Measurements from ENCODE around the gene RORC.

The RORC gene

DNA sequence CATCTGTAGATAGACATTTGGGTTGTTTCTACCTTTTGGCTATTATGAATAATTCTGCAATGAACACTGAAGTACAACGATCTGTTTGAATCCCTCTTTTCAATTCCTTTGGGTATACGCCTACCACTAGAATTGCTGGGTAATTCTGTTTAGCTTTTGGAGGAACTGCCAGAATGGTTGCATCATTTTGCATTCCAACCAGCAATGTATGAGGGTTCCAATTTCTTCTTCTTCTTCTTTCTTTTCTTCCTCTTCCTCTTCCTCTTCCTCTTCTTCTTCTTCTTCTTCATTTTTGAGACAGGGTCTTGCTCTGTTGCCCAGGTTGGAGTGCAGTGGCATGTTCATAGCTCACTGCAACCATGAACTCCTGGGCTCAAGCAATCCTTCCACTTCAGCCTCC lies 35.7 kb upstream of the RORC start:
- peaks cover 4% of the 10 kb centered on the region for H3K27me3 Mint-ChIP-seq (ENCODE audit: low read depth)
- H3K36me3 Mint-ChIP-seq (ENCODE audit: low read depth) = no peaks in the 10 kb centered on the region
- H3K9me3 Mint-ChIP-seq = no peaks in the 10 kb centered on the region
- H3K4me1 Mint-ChIP-seq = peaks cover 6% of the 10 kb centered on the region
- H3K4me3 Mint-ChIP-seq = no peak overlapping the region
- TF ChIP-seq, protein P1, sequence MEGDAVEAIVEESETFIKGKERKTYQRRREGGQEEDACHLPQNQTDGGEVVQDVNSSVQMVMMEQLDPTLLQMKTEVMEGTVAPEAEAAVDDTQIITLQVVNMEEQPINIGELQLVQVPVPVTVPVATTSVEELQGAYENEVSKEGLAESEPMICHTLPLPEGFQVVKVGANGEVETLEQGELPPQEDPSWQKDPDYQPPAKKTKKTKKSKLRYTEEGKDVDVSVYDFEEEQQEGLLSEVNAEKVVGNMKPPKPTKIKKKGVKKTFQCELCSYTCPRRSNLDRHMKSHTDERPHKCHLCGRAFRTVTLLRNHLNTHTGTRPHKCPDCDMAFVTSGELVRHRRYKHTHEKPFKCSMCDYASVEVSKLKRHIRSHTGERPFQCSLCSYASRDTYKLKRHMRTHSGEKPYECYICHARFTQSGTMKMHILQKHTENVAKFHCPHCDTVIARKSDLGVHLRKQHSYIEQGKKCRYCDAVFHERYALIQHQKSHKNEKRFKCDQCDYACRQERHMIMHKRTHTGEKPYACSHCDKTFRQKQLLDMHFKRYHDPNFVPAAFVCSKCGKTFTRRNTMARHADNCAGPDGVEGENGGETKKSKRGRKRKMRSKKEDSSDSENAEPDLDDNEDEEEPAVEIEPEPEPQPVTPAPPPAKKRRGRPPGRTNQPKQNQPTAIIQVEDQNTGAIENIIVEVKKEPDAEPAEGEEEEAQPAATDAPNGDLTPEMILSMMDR (IDR thresholded peaks at IDR 0.05; ENCODE audit: unreplicated experiment in 3 of 3) = no peak
- no peak overlapping the region for H3K27ac Mint-ChIP-seq

DNA sequence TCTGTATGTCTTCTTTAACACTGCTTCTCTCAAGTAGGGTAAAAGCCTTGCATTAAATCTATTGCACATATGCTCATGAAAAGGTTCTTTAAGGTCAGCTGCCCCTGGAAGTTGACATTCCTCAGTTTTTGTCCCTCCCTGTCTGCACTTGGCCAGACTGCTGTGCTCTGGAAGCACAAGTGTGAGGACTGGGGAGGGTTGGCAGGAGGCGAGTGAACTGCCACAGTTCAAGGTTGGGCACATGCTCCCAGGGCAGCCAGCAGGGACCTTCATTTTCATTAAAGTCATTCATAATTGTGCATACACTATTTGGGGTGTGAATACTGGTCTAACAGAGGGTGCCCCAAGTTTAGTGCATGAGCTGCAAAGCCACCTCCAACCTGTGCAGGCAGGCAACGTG lies 32.8 kb upstream of the RORC start:
- H3K27me3 Mint-ChIP-seq (ENCODE audit: low read depth) = peaks cover 14% of the 10 kb centered on the region
- TF ChIP-seq, protein P1 (IDR thresholded peaks at IDR 0.05; ENCODE audit: unreplicated experiment in 3 of 3) = no peak
- peaks cover 6% of the 10 kb centered on the region for H3K4me1 Mint-ChIP-seq
- H3K4me3 Mint-ChIP-seq = no peak overlapping the region
- H3K9me3 Mint-ChIP-seq = no peaks in the 10 kb centered on the region
- no peaks in the 10 kb centered on the region for H3K36me3 Mint-ChIP-seq (ENCODE audit: low read depth)
- H3K27ac Mint-ChIP-seq = no peak overlapping the region

DNA sequence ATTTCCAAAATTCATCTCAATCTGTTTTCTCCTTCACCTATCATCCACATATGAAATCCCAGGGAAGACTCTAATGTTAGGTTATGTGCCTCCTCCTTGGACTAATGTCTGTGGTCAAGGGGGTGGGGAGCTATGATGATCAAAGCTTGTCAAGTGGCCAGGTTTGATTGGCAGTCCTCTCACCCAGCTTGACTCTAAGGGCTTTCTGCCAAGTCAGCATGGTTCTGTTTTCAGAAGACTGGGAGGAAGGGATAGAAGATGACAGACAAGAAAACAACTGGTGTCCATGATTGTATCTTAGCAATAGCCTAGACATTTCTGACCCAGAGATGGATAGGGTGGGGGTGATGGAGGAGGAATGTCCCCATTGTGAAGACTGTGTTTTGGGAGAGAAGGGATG lies 31.0 kb upstream of the RORC start:
- no peak overlapping the region for H3K27ac Mint-ChIP-seq
- H3K4me3 Mint-ChIP-seq = no peak overlapping the region
- H3K36me3 Mint-ChIP-seq (ENCODE audit: low read depth) = no peaks in the 10 kb centered on the region
- peaks cover 15% of the 10 kb centered on the region for H3K27me3 Mint-ChIP-seq (ENCODE audit: low read depth)
- H3K9me3 Mint-ChIP-seq = no peaks in the 10 kb centered on the region
- TF ChIP-seq, protein P1 (IDR thresholded peaks at IDR 0.05; ENCODE audit: unreplicated experiment in 3 of 3) = no peak
- H3K4me1 Mint-ChIP-seq = no peaks in the 10 kb centered on the region

DNA sequence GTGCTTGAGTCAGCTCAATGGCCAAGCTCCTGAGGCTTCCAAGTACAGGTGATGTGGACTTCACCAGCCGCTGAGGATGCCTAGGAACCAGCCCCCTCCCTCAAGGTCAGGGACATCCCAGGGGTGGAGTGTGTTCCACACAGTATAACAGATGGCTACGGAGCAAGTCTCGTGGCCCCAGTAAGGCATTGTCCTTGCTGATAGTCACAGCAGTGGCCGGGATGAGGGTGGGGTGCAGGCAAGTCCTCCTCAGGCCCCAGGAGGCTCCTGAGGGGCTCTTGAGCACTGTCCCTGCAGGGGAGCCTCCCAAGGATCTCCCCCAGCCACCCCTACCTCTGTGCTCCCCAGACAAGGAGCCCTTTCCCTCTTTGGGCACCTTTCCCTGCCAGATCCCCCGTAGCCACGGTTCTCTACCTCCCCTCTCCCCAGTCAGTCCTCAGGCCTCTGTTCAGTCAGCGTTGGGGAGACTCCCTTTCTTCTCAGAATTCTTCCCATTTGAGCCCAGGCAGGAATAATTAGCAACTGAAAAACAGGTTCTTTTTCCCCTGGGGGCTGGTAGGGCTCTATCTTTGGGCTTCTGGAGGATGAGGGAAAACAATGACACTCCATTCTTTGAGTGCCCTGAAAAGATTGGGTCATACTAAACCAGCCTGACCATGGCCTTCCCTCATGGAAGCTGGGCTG lies 29.0 kb upstream of the RORC start:
- H3K36me3 Mint-ChIP-seq (ENCODE audit: low read depth) = no peaks in the 10 kb centered on the region
- H3K27ac Mint-ChIP-seq = no peak overlapping the region
- H3K27me3 Mint-ChIP-seq (ENCODE audit: low read depth) = peaks cover 15% of the 10 kb centered on the region
- TF ChIP-seq, protein P1 (IDR thresholded peaks at IDR 0.05; ENCODE audit: unreplicated experiment in 3 of 3) = no peak
- H3K4me1 Mint-ChIP-seq = peaks cover 7% of the 10 kb centered on the region
- no peak overlapping the region for H3K4me3 Mint-ChIP-seq
- H3K9me3 Mint-ChIP-seq = no peaks in the 10 kb centered on the region

DNA sequence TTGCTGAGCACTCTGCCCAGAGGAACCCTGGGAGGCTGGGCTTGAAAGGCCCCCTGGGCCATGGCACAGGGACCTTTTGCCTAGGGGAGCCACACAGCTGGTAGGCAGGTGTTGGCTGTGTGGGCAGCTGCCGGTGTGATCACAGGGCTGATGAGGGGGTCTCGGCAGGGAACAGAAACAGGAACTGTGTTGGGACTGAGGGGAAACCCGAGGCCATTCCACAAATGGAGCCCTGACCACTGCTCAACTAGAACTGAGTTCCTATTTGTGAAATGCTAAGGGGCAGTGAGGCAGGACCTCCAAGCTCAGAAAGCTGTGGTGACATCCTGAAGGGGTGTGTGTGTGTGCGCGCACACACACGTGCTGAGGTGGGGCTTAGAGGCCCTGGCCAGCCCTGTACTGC lies 28.3 kb upstream of the RORC start:
- Mint-ChIP-seq H3K27ac (no peak overlapping the region), H3K36me3 (ENCODE audit: low read depth) (no peaks in the 10 kb centered on the region), H3K4me1 (peaks cover 10% of the 10 kb centered on the region), H3K27me3 (ENCODE audit: low read depth) (peaks cover 11% of the 10 kb centered on the region), H3K9me3 (no peaks in the 10 kb centered on the region), H3K4me3 (no peak overlapping the region)
- TF ChIP-seq, protein P1 (IDR thresholded peaks at IDR 0.05; ENCODE audit: unreplicated experiment in 3 of 3) = no peak
